ENCODE results near the gene OR5AN1.

OR5AN1 gene

GRCh38 chr11:59415111-59415510 lies 56.4 kb downstream of the OR5AN1 start:
- Histone ChIP-seq H3K36me3 (replicated peaks; ENCODE audit: low read depth, low read length) (no peaks in the 10 kb centered on the region), H3K27me3 (ENCODE audit: low read depth, low read length) (0 out of 2 replicates have a peak, but pooled peaks cover 4% of the 10 kb centered on the region), H3K9ac (ENCODE audit: low read length) (no peak overlapping the region), H3K4me3 (ENCODE audit: low read length) (no peak overlapping the region), H3K9me3 (ENCODE audit: insufficient read depth, low read length) (no peaks in the 10 kb centered on the region), H3K4me1 (ENCODE audit: low read length) (no peaks in the 10 kb centered on the region), H3K79me2 (ENCODE audit: low read length) (no peaks in the 10 kb centered on the region), H4K20me1 (ENCODE audit: insufficient read depth, low read length) (no peaks in the 10 kb centered on the region), H3K27ac (ENCODE audit: low read length) (no peak overlapping the region), H2AFZ (ENCODE audit: low read depth, low read length) (no peak overlapping the region), H3K4me2 (ENCODE audit: low read length) (no peak overlapping the region)
- no peak for TF ChIP-seq EZH2phosphoT487 (IDR thresholded peaks at IDR 0.05; ENCODE audit: low read depth)
- TF ChIP-seq CTCF (IDR thresholded peaks at IDR 0.05; ENCODE audit: low read depth, low read length), result no peak

GRCh38 chr11:59416613-59417012 lies 57.9 kb downstream of the OR5AN1 start:
- no peak overlapping the region for H3K4me2 ChIP-seq (ENCODE audit: low read length)
- H3K27me3 ChIP-seq (ENCODE audit: low read depth, low read length), result 0 out of 2 replicates have a peak, but pooled peaks cover 4% of the 10 kb centered on the region
- H3K9me3 ChIP-seq (ENCODE audit: insufficient read depth, low read length), result no peaks in the 10 kb centered on the region
- no peaks in the 10 kb centered on the region for H4K20me1 ChIP-seq (ENCODE audit: insufficient read depth, low read length)
- H3K4me1 ChIP-seq (ENCODE audit: low read length), result no peaks in the 10 kb centered on the region
- no peak overlapping the region for H3K4me3 ChIP-seq (ENCODE audit: low read length)
- no peak overlapping the region for H2AFZ ChIP-seq (ENCODE audit: low read depth, low read length)
- TF ChIP-seq EZH2phosphoT487 (IDR thresholded peaks at IDR 0.05; ENCODE audit: low read depth), result no peak
- TF ChIP-seq CTCF (IDR thresholded peaks at IDR 0.05; ENCODE audit: low read depth, low read length), result no peak
- no peak overlapping the region for H3K27ac ChIP-seq (ENCODE audit: low read length)
- no peaks in the 10 kb centered on the region for H3K36me3 ChIP-seq (replicated peaks; ENCODE audit: low read depth, low read length)
- no peaks in the 10 kb centered on the region for H3K79me2 ChIP-seq (ENCODE audit: low read length)
- no peak overlapping the region for H3K9ac ChIP-seq (ENCODE audit: low read length)

- Histone ChIP-seq H3K4me2 (ENCODE audit: low read length) (no peak overlapping the region), H3K27ac (ENCODE audit: low read length) (no peak overlapping the region), H3K36me3 (replicated peaks; ENCODE audit: low read depth, low read length) (no peaks in the 10 kb centered on the region)
Measured at GRCh38 chr11:59417023-59417422, 58.3 kb downstream of the OR5AN1 start.

GRCh38 chr11:59418156-59418555 lies 59.5 kb downstream of the OR5AN1 start:
- no peak for TF ChIP-seq CTCF (IDR thresholded peaks at IDR 0.05; ENCODE audit: low read depth, low read length)
- TF ChIP-seq EZH2phosphoT487 (IDR thresholded peaks at IDR 0.05; ENCODE audit: low read depth), result no peak
- Histone ChIP-seq H3K4me1 (ENCODE audit: low read length) (no peaks in the 10 kb centered on the region), H3K27me3 (ENCODE audit: low read depth, low read length) (0 out of 2 replicates have a peak, but pooled peaks cover 4% of the 10 kb centered on the region), H3K4me2 (ENCODE audit: low read length) (no peak overlapping the region), H3K36me3 (replicated peaks; ENCODE audit: low read depth, low read length) (no peaks in the 10 kb centered on the region), H3K9ac (ENCODE audit: low read length) (no peak overlapping the region), H4K20me1 (ENCODE audit: insufficient read depth, low read length) (no peaks in the 10 kb centered on the region), H3K4me3 (ENCODE audit: low read length) (no peak overlapping the region), H3K27ac (ENCODE audit: low read length) (no peak overlapping the region), H2AFZ (ENCODE audit: low read depth, low read length) (no peak overlapping the region), H3K79me2 (ENCODE audit: low read length) (no peaks in the 10 kb centered on the region), H3K9me3 (ENCODE audit: insufficient read depth, low read length) (no peaks in the 10 kb centered on the region)

More at GRCh38 chr11:59417023-59417422, 58.3 kb downstream of the OR5AN1 start:
- no peaks in the 10 kb centered on the region for H3K4me1 ChIP-seq (ENCODE audit: low read length)
- 0 out of 2 replicates have a peak, but pooled peaks cover 4% of the 10 kb centered on the region for H3K27me3 ChIP-seq (ENCODE audit: low read depth, low read length)
- H3K4me3 ChIP-seq (ENCODE audit: low read length), result no peak overlapping the region
- TF ChIP-seq EZH2phosphoT487 (IDR thresholded peaks at IDR 0.05; ENCODE audit: low read depth) (no peak), CTCF (IDR thresholded peaks at IDR 0.05; ENCODE audit: low read depth, low read length) (no peak)
- no peaks in the 10 kb centered on the region for H3K79me2 ChIP-seq (ENCODE audit: low read length)
- no peak overlapping the region for H3K9ac ChIP-seq (ENCODE audit: low read length)
- H3K9me3 ChIP-seq (ENCODE audit: insufficient read depth, low read length), result no peaks in the 10 kb centered on the region
- no peaks in the 10 kb centered on the region for H4K20me1 ChIP-seq (ENCODE audit: insufficient read depth, low read length)
- H2AFZ ChIP-seq (ENCODE audit: low read depth, low read length), result no peak overlapping the region

Data from OCI-LY3 (cell line).